GM19099 (cell line): ENCODE data around the gene ELAC1.

Experiments used
- POLR2A ChIP-seq: IDR thresholded peaks from 3 replicates; pipeline ENCODE4 v1.6.1; 2011; ENCODE audit warnings: low read depth; ENCODE audit not compliant: insufficient read length; ENCODE audit errors: extremely low read depth

ELAC1 gene

DNA sequence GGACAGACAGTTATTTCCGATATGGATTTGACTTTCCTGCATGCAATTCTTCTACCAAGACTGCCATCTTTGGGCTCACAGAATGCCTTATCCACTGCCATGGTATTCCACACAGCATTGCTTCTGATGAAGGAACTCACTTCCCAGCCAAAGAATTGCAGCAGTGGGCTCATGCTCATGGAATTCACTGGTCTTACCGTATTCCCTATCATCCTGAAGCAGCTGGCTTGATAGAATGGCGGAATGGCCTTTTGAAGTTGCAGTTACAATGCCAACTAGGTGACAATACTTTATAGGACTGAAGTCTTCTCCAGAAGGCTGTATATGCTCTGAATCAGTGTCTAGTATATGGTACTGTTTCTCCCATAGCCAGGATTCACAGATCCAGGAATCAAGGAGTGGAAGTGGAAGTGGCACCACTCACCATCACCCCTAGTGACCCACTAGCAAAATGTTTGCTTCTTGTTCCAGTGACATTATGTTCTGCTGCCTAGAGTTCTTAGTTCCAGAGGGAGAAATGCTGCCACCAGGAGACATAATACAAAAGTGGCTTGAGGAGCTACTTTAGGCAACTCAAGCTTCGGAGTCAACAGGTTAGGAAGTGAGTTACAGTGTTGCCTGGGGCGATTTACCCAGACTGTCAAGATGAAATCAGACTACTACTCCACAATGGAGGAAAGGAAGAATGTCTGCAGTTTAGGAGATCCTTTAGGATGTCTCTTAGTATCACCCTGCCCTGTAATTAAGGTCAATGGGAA is 38.4 kb downstream of the ELAC1 start:
- no peak for TF ChIP-seq POLR2A

DNA sequence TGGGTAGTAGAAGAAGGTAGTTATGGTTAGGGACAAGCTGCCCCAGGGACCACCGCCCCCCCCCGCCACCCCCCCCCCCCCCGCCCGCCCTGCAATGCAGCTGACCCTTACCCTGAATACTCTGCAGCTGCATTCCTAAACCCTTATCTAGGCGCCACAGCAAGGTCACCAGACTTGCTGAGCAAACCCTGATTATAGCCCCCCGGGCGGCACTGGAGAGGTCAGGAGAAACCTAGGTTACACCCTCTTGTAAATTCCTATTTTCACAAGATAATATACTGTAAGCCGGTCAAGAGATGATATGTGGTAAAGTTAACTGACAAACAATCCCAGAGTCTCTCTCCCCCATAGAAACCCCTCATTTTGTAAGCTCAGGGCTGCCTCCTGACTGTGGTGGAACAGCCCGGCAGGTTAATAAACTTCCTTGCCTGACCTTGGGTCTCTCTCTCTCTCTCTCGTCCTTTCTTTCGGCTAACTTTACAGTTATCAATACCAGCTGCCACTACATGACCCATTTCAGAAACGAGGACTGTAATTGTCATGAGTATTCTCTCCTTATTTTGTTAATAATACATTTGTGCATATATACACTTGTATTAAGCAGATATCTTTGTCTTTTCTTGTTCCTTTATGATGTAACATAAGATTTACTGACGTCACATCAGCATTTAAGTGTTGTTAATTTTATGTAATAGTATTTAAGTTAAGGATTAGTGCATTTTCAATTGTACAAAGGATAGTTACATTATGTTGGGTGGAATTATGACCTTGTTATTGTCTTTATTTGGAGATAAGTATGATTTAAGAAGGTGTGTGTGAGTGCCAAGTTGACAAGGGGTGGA is 39.3 kb downstream of the ELAC1 start:
- no peak for TF ChIP-seq POLR2A

DNA sequence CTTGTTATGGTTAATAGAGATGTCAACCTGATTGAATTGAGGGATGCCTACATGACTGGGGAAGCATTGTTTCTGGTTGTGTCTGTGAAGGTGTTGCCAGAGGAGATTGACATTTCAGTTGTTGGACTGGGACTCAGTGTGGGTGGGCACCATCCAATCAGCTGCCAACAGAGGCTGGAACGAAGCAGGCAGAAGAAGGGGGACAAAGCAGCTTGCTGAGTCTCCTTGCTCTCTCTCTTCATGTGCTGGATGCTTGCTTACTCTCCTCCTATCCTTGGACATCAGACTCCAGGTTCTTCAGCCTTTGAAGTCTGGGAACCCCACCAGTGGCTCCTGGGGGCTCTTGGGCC is 39.9 kb downstream of the ELAC1 start:
- TF ChIP-seq POLR2A, result no peak

DNA sequence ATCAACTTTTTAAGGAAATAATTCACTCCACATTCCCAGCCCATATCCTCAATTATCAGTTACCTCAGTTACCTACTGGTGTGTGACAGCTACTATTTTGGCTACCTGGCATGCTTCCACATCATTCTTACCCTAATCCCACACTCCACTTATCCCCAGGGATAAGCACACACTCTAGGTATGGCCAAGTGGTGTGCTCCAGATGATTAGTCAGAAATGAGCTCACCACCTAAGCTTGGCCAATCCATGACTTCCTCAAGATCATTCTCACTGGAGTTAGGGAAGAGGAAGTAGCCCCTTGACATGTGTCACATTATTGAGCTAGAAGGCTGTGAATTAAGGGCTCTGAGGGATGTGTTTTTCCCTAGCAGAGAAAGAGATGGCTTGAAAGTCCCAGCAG is 41.2 kb downstream of the ELAC1 start:
- no peak for TF ChIP-seq POLR2A

DNA sequence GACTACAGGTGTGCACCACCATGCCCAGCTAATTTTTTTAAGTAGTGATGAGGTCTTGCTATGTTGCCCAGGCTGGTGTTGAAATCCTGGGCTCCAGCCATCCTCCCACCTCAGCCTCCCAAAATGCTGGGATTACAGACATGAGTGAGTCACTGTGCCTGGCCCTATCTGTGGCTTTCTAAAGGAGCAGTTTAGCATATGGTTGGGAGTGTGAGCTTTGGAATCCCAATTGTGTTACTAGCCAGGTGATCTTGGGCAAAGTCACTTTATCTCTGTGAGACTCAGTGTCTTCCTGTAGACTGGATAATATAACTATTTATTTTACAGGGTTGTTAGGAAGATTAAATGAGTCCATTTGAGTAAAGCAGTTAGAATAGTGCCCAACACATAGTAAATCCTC is 42.4 kb downstream of the ELAC1 start:
- no peak for TF ChIP-seq POLR2A

DNA sequence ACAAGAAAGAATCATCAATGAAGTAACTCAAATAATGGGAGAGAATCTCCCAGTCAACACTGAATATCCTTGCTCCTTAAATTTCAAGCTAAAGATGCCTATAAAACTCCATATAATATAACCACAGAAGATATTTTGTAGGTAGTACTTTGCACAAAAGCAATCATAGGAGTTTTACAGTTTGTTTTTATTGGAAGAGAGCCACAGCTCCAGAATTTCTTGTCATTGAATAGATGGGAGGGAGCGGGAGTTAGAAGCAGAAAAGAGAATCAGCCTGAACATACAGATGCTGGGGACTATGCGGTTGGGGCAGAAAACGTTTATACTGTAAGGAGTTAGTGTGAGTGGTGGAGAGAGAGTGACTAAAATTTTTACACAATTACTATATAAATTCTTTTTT is 43.9 kb downstream of the ELAC1 start:
- TF ChIP-seq POLR2A, result no peak

DNA sequence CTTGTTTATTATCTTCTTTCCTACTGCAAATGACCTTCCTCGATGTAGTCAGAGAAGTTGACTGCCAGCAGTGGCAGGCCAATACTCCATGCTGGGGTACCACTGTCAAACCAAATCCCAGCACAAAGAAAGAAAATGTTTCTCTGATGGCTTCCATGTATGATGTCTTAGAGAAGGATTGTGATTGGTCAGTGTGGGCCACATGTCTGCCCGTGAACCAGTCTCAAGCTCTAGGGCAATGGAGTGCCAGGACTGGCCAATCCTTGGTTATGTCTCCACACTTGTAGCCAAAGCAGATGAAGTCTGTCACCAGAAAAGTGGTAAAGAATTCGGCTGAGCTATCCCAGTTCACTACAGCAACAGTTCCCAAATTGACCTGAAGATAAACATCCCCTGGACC is 44.6 kb downstream of the ELAC1 start:
- TF ChIP-seq POLR2A, result no peak

DNA sequence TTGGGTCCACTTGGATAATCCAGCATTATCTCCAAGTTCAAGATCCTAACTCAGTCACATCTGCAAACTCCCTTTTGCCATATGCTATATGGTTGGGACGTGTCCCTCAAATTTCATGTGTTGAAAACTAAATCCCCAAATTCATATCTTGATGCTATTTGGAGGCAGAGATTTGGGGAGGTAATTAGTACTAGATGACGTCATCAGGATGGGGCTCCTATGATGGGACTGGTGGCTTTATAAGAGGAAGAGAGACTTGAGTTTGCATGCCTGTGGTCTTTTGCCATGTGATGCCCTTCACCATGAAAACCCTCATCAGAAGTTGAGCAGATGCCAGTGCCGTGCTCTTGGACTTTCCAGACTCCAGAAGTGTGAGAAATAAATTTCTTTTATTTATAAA is 45.4 kb downstream of the ELAC1 start:
- TF ChIP-seq POLR2A, result no peak

DNA sequence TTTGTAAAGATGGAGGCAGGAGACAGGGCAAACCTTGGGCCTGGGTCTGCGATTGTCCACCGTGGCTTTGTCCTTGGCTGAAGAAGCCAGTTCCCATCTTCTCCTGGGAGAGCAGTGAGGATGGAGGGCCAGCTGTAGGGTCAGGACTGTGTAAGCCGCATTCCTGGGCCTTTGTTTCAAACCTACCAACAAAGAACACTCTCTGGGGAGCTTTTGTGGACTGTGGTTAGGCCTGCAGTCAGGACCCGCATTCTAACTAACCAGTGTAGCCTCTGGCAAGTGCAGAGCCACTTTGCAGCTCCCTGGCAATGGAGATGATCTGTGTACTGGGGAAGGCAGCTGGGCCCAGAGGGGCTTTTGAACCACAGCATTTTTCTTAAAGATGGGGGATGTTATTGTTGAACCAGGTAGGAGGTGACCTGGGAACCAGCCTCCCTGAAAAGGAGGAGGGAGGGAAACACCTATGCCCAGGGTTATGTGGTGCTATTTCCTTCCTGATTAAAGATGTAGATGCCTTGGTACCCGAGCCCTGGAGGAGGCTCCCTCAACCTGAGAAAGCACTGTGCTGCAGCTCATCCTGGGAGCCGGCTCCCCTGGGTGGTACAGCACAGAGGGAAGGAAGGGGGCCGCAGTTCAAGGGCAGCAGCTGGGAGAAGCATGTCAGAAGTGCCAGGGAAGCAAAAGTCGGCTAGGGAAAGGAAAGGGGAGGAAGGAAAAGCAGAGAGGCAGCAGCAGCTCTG is 49.5 kb downstream of the ELAC1 start:
- TF ChIP-seq POLR2A, result no peak

DNA sequence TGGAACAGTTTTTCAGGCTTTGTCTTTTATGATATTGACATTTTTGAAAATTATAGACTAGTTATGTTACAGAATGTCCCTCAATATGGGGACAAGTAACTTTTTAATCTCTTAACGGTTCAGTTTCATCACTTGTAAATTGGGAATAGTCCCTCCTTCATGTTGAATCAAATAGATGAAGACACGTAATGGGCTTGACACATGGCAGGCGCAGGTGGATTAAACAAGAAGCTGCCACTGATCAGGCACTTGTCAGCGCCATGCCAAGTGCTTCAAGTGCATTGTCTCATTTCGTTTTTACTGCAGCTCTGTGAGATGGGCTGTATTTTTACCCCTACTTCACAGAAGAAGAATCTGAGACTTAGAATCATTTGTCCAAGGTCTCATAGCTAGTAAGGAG is 52.7 kb downstream of the ELAC1 start:
- TF ChIP-seq POLR2A, result no peak

DNA sequence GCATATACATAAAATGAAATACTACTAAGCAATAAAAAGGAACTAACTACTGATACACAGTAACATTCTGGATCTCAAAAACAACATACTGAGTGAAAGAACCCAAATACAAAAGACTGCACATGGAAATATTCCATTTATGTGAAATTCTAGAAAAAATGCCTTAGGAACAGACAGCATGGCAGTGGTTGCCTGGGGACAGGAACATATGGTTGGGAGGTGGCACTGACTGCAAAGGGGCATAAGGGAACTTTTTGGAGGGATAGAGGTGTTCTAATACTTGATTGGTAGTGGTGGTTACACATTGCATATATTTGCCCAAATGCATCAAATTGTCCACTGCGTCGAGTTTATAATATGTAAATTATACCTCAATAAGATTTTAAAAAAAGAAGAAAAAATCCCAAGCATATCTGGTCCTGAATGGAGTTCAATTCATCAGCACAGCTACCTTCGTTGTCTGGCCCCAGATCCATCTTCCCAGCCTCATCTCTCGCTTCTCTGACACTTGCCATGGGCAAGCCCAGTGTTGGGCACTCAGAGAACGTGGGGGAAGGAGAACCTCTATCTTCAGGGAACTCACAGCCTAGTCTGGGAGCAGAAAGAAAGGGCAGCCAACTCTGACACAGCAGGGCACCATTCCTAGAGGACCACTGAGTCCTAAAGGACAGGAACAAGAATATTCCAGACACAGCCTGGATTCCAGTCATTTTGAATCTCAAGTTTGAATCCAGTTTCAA is 53.6 kb downstream of the ELAC1 start:
- no peak for TF ChIP-seq POLR2A

DNA sequence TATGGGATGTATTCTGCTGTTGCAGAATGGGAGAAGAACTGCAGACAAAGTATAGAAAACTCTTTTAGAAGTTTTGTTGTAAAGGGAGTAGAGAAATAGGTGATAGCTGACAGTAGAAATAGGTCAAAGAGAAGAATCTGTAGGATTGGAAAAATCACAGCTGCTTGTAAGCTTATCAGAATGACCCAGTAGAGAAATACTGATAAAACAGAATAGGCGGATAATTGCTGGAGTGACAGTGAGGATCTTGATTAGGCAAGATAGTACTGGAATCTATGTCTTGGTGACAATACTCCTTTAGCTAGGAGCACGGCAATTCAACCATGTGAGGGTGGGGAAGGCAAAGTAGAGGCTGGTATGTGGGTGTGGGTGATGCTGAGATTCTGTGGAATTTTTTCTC is 57.7 kb downstream of the ELAC1 start:
- TF ChIP-seq POLR2A, result no peak

DNA sequence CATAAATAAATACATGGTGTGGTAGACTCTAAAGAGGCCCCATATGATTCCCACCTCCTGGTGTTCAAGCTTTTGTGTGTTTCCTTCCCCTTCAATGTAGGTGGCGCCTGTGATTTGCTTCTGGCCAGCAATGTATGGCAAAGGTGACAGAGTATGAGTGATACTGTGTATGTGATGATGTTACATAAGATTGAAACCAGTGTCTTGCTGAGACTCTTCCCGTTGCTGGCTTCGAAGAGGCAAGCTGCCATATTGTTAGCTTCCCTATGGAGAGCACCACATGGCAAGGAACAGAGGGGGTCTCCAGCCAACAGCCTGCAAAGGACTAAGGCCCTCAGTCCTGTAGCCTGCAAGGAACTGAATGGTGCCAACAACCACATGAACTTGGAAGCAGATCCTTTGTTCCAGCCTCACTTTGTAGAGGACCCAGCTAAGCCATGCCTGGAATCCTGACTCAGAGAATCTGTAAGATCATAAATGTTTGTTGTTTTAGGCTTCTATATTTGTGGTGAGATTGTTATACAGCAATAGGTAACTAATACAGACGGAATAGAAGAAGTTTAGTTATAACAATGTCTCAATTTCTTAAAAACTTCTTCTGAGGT is 60.5 kb downstream of the ELAC1 start:
- TF ChIP-seq POLR2A, result no peak

DNA sequence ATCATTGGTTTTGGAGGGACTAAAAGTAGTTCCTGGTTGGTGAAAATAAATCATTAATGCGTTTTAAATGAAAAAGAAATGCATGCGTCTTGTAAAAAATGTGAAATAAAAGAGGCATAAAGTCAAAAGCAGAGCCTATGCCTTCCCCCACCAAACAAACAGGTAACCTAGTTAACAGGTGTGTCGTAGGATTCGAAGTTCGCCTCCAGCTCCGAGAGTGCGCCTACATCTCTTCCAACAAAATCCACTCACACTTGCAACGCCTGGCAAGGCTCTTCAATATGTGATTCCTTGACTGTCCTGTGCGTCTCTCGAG is 61.5 kb downstream of the ELAC1 start:
- TF ChIP-seq POLR2A, result no peak

DNA sequence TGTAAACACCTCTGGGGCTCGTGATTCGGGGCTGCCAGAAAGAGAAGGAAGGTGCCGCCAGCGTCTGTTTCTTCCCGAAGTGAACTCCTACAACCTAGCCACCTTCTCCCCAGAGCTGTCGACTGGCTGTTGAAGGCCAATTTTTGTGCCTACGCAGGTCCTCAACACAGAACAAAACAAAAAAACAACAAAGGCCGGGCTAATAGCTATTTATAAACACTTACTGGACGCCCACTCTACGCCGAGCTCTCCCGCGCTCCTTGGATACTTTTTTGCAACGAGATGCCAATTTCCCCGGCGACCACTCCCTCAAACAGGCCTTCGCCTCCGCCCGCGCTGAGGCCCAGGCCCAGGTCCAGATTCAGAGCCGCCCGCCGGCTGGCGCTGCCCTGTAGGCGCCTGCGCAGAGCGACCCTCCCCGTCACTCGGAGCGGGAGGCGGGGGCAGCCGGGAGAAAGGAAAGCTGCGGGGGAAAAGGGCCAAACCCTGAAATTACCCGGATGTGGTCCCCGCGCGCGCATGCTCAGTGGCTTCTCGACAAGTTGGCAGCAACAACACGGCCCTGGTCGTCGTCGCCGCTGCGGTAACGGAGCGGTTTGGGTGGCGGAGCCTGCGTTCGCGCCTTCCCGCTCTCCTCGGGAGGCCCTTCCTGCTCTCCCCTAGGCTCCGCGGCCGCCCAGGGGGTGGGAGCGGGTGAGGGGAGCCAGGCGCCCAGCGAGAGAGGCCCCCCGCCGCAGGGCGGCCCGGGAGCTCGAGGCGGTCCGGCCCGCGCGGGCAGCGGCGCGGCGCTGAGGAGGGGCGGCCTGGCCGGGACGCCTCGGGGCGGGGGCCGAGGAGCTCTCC is 62.1 kb downstream of the ELAC1 start, which contains the start of gene SMAD4:
Gene SMAD4 (plus strand): TSS at position 520 of the 843 bp plus-strand sequence. CDS start 16,834 bp downstream, outside the sequence.
- peak; percentile 92 for TF ChIP-seq POLR2A
